ENCODE data around the gene CLCN6. TPM values are rescaled to one million over a fixed set of nuclear protein-coding genes. Genes with fewer than 3 reads are reported as not detected.

Gene CLCN6
- total and polyA plus RNA-seq, 12 donors, result 12.0 to 29.2 (median 23.5) TPM

DNA sequence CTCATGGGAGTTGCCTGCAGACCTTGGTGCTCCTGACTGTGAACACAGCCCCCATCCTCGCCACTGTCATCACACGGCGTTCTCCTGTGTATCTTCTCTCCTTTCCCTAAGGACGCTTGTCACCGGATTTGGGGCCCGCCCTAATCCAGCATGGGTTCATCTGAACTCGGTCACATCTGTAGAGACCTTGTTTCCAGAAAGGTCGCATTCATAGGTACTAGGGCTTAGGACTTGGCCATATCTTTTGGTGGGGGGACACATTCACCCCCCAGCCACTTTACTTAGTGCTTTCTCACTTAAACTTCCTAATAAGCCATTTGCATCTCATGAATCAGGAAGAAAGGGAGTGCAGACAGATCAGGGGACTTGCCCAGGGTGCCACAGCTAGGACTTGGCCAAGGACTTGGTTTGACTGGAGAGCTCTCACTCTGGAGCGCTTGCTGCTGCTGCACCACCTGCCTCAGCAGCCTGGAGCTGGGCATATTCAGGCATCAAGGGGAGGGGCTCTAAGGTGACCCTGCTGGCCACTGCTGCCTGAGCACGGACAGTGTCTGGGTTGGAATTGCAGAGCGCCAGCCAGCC lies 31.9 kb downstream of the CLCN6 start:
- H3K27ac ChIP-seq, result no peak overlapping the region
- peaks cover 0 to 93% of the 10 kb centered on the region in 2 donors for H3K36me3 ChIP-seq (replicated peaks in 1 of 2)
- no peak for TF ChIP-seq POLR2A (IDR thresholded peaks at IDR 0.05)
- TF ChIP-seq, protein P1, sequence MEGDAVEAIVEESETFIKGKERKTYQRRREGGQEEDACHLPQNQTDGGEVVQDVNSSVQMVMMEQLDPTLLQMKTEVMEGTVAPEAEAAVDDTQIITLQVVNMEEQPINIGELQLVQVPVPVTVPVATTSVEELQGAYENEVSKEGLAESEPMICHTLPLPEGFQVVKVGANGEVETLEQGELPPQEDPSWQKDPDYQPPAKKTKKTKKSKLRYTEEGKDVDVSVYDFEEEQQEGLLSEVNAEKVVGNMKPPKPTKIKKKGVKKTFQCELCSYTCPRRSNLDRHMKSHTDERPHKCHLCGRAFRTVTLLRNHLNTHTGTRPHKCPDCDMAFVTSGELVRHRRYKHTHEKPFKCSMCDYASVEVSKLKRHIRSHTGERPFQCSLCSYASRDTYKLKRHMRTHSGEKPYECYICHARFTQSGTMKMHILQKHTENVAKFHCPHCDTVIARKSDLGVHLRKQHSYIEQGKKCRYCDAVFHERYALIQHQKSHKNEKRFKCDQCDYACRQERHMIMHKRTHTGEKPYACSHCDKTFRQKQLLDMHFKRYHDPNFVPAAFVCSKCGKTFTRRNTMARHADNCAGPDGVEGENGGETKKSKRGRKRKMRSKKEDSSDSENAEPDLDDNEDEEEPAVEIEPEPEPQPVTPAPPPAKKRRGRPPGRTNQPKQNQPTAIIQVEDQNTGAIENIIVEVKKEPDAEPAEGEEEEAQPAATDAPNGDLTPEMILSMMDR (IDR thresholded peaks at IDR 0.05), result no peak
- H3K4me1 ChIP-seq (replicated peaks in 1 of 2), result peaks cover 0 to 9% of the 10 kb centered on the region in 2 donors
- intact Hi-C loops (cut with DNase I), result loop anchor here (2.0 to 5.0 kb wide), 2 partner anchors 55 to 59 kb away; no protein-coding TSS in a partner anchor
- H3K27me3 ChIP-seq, result no peaks in the 10 kb centered on the region
- no peak for DNase-seq
- WGBS, 4 donors, result 65 to 79% (median 78%) methylated on average over 10 to 11 of the region's 11 CpGs
- H3K9me3 ChIP-seq (replicated peaks in 1 of 3), result no peaks in the 10 kb centered on the region
- no peak overlapping the region for H3K4me3 ChIP-seq

- TF ChIP-seq POLR2A (IDR thresholded peaks at IDR 0.05), result no peak
- TF ChIP-seq, protein P1 (IDR thresholded peaks at IDR 0.05), result peak; percentile 91 to 99 (median 97)
- WGBS, 4 donors, result 52 to 60% (median 55%) methylated on average over 31 to 40 of the region's 40 CpGs
- Histone ChIP-seq H3K4me3 (no peak overlapping the region), H3K4me1 (replicated peaks in 1 of 2) (peaks cover 0 to 13% of the 10 kb centered on the region in 2 donors), H3K27me3 (no peaks in the 10 kb centered on the region), H3K27ac (no peak overlapping the region), H3K9me3 (replicated peaks in 1 of 3) (no peaks in the 10 kb centered on the region), H3K36me3 (replicated peaks in 1 of 2) (peaks cover 0 to 87% of the 10 kb centered on the region in 2 donors)
- intact Hi-C loops (cut with DNase I), result loop anchor here in 1 of 2 donors (5.0 kb wide), 1 partner anchor 59 kb away; no protein-coding TSS in a partner anchor
- DNase-seq, result peak; percentile 68 to 88 (median 79)
Observed at GRCh38 chr1:11838349-11839272, 32.6 kb downstream of the CLCN6 start.

DNA sequence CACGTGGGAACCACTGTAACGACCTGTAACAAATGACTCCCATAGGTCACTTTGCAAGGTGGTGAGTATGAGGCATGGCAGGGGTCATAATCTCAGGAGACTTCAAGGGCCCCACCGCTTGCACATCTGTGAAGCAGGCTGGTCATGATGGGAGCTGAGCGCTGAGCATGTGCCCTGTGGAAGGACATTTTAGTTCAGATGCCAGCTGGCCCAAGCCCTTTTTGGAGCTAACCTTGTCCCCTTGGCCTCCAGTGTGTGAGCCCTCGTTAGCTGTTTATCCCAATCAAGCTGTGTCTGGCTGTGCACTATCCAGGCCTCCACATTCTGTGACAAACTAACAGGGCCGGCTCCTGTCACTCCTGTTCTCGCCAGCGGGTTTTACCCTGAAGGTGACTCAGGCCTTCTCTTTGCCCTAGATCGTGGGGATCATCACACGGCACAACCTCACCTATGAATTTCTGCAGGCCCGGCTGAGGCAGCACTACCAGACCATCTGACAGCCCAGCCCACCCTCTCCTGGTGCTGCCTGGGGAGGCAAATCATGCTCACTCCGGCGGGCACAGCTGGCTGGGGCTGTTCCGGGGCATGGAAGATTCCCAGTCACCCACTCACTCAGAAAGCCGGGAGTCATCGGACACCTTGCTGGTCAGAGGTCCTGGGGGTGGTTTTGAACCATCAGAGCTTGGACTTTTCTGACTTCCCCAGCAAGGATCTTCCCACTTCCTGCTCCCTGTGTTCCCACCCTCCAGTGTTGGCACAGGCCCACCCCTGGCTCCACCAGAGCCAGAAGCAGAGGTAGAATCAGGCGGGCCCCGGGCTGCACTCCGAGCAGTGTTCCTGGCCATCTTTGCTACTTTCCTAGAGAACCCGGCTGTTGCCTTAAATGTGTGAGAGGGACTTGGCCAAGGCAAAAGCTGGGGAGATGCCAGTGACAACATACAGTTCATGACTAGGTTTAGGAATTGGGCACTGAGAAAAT lies 34.0 kb downstream of the CLCN6 start:
- no peak overlapping the region for H3K4me3 ChIP-seq
- peaks cover 0 to 82% of the 10 kb centered on the region in 2 donors for H3K36me3 ChIP-seq (replicated peaks in 1 of 2)
- WGBS, 4 donors, result 86 to 91% (median 86%) methylated on average over 14 to 20 of the region's 20 CpGs
- DNase-seq, result no peak
- no peak overlapping the region for H3K27ac ChIP-seq
- H3K4me1 ChIP-seq (replicated peaks in 1 of 2), result peaks cover 0 to 13% of the 10 kb centered on the region in 2 donors
- H3K9me3 ChIP-seq (replicated peaks in 1 of 3), result no peaks in the 10 kb centered on the region
- no peak for TF ChIP-seq POLR2A (IDR thresholded peaks at IDR 0.05)
- TF ChIP-seq, protein P1 (IDR thresholded peaks at IDR 0.05), result no peak
- intact Hi-C loops (cut with DNase I), result loop anchor here (5.0 to 10.0 kb wide), 2 partner anchors 57 to 125 kb away; no protein-coding TSS in a partner anchor
- no peaks in the 10 kb centered on the region for H3K27me3 ChIP-seq

Measured in adrenal gland (tissue), 12 donors.